ENCODE measurements around the gene ZNF668.
"Not testable (repeated sequence)": the region's sequence is repeated elsewhere in the genome, so short reads cannot be mapped to it uniquely, and the experiment has no call there.

ZNF668 gene

DNA sequence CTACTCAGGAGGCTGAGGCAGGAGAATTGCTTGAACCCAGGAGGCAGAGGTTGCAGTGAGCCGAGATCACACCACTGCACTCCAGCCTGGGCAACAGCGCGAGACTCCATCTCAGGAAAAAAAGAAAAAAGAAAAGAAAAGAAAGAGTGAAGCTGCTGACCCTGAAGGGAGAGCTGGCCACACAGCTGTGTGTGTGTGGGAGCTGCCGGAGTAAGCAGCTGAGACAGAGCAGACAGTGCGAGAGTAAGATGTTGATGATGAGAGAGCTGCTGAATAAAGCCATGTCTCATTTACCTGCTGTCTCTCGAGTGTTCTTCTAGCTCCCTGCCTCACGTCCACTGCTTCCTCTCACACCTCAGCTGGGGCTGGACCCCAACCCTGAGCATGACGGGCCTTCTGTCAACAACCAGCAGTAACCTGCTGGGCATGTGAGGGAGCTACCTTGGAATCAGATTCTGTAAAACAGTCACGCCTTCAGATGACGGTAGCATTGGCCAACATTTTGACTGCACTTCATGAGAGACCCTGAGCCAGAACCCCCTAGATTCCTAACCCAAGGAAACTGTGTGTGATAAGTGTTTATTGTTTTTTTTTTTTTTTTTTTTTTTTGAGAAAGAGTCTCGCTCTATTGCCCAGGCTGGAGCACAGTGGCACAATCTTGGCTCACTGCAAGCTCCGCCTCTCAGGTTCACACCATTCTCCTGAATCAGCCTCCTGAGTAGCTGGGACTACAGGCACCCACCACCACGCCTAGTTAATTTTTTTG, 27.0 kb upstream of the ZNF668 start:
- DNase-seq: not testable (repeated sequence)

GRCh38 chr16:31099860-31100638, 26.0 kb upstream of the ZNF668 start:
- DNase-seq: no peak

- DNase-seq: peak; percentile 38 to 79
Observed at GRCh38 chr16:31094424-31095120, 20.5 kb upstream of the ZNF668 start, which contains the start of gene VKORC1. Gene VKORC1 (minus strand): TSS chr16:31094797. CDS start chr16:31094729, 68 bp downstream.

GRCh38 chr16:31094088-31094423, 20.0 kb upstream of the ZNF668 start:
- DNase-seq: no peak

GRCh38 chr16:31093132-31093703, 19.2 kb upstream of the ZNF668 start:
- no peak for DNase-seq

GRCh38 chr16:31092330-31092729, 18.3 kb upstream of the ZNF668 start:
- no peak for DNase-seq

GRCh38 chr16:31090540-31090939, 16.5 kb upstream of the ZNF668 start:
- no peak for DNase-seq

- DNase-seq: no peak
Observed at GRCh38 chr16:31089199-31089598, 15.2 kb upstream of the ZNF668 start.

DNA sequence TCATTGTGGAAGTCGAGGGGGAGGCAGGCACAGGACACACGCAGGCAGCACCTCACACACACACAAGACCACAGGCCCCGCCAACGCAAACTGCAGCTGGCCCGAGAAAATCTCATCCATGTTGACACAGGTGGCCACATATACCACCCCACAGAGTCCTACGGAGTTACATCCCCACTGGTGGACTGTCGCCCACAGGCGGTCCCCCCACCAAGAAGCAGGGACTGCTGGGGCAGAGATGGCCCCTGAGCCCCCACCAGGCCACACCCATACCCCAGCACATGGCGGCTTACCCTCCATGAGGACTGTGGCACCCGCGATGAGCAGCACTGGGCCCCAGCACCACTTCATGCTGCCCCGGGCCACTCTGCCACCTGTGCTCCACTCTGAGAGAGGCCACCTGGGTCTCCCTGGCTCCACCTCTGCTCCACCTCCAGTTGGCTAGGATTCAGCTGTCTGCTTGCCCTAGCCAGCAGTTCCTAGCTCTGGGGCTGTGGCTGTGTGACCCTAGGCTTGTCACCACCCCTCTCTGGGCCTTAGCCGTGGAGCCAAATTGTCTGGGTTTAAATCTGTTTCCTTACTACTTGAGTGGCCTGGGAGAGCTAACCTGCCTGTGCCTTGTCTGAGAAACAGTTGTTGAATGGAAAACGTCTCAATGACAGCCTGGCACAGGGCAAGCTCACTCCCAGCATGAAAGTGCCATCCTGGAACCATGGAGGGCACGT, 14.6 kb upstream of the ZNF668 start, which contains the start of gene PRSS53:
PRSS53 (minus strand) TSS at position 485 of the 725 bp plus-strand sequence; CDS start at position 351, 134 bp downstream.
- DNase-seq: no peak

DNA sequence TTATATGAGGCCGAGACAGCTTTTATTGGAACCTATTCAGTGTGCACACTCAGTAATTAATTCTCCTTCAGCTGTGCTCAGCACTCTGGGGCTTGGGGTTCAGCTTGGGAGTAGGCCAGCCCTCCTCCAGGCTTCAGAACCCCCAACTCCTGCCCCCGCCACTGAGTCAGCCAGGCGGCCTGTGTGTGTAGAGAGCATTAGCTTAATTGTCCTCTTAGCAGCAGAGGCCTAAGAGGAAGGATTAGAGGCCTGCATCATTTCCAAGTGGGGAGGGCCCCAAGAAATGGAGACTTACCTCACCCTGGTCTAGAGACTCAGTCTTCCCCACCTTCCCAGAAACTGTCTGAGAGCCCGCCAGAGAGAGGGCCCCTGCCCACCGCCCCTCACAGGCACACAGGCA, 13.9 kb upstream of the ZNF668 start:
- no peak for DNase-seq

DNA sequence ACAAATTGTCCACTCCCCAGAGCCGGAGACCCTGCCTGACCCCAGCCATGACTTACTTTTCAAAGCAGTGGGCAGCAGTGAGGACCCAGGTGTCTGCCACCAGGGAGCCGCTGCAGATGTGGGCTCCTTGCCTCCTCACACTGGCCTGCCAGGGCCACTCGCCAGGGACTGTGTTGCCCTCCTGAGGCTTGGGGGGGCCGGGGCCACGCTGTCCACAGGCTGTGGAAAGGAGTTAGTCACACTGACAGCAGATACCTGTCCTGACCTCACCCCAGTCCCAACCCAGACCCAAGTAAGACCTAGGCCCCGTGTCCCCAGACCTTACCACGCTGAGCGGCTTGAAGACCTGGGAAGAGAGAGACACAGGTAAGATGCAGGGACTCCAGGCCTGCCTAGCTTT, 13.4 kb upstream of the ZNF668 start:
- no peak for DNase-seq

DNA sequence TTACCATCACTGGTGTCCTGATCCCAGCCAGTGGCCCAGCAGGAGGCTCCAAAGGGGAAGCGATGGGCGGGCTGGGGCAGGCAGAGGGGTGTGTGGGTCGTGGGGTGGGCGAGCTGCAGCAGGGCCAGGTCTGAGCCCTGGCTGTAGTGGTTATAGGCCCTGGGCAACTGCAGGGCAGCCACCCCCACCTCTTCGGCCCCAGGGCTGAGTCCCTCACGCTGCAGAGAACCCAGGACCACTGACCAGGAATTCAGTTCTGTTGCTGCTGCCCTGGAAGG, 12.5 kb upstream of the ZNF668 start:
- DNase-seq: no peak

DNA sequence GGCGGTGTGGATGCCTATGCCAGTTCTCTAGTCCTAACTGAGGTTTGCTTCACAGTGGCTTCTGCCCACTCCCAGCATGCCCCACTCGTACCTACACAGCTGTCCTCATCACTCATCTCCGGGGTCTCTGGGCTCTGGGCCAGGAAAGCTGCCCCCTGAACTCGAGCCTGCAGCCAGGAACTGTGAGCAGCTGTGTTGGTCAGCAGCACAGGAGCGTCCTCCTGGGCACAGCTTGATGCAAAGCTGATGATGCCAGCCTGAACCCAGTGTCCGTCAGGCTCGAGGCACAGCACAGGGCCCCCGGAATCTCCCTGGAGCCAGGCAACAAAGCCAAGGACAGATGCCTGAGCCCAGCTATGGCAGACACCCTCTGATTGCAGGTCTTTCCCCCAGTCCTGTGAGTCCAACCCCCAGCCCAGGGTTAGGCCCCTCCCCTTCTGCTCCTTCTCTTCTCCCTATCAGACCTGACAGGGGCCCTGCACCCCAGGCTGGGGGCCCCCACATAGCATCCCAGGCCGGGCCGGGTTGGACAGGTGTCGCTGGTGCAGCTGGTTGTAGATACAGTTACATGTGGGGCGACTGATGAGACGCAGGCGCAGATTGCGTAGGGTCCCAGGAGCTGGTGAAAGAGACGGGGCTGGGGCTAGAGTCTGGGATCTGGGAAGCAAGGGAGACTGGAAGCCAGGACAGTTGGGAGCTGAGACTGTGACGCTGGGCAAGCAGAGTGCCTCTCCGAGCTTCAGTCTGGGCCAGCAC, 12.0 kb upstream of the ZNF668 start:
- DNase-seq: no peak

- DNase-seq: no peak
Observed at GRCh38 chr16:31085411-31085810, 11.4 kb upstream of the ZNF668 start.

- no peak for DNase-seq
Observed at GRCh38 chr16:31084584-31085302, 10.7 kb upstream of the ZNF668 start.

GRCh38 chr16:31083981-31084380, 9.9 kb upstream of the ZNF668 start:
- no peak for DNase-seq

GRCh38 chr16:31083556-31083955, 9.5 kb upstream of the ZNF668 start:
- no peak for DNase-seq

DNA sequence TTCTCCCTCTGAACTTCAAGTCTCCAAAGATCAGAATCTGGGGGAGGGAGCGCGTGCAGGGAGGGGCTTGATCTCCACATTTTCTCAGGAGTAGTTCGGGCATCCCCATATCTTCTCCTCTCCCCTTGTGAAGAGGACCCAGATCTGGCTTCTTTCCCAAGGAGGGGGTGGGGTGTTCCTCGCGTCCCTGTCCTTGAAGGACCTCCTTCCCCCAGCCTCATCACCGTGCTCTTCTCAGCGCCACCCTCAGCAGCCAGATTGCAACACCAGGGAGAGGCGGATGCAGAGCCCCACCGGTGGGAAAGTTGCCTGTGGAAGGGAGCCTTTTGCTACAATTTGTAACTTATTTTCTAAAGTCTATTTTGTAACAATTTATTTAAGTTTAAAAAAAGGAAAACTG, 9.0 kb upstream of the ZNF668 start:
- DNase-seq: no peak

DNA sequence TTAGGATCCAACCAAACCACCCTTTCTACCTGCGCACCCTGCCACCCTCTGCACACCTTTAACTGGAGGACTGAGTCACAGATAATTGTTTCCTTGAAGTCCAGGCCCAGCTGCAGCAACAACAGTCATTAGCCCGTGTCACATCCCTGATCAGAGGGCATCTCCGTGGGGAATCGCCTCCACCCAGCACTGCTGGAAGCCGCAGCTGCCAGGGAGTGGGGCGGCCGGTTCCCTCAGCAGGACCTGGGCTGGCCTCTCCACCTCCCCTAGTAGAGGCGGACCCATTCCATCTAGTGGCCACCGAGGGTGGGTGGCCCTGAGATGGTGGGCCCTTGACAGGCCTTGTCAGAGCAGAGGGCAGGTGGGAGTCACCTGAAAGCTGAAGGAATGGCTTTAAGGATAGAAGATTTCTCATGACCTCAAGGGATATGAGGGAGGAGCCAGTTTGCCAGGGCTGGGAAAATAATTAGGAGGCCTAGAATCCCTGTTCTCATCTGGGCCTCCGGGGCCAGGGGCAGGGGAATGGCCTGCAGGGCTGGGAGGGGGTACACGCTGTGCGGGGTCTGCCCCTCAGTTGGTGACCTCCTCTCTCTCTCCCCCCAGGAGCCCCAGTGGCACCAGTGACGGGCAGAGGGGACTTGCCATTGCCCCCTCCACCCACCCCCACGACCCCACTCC, 8.5 kb upstream of the ZNF668 start:
- DNase-seq: no peak

DNA sequence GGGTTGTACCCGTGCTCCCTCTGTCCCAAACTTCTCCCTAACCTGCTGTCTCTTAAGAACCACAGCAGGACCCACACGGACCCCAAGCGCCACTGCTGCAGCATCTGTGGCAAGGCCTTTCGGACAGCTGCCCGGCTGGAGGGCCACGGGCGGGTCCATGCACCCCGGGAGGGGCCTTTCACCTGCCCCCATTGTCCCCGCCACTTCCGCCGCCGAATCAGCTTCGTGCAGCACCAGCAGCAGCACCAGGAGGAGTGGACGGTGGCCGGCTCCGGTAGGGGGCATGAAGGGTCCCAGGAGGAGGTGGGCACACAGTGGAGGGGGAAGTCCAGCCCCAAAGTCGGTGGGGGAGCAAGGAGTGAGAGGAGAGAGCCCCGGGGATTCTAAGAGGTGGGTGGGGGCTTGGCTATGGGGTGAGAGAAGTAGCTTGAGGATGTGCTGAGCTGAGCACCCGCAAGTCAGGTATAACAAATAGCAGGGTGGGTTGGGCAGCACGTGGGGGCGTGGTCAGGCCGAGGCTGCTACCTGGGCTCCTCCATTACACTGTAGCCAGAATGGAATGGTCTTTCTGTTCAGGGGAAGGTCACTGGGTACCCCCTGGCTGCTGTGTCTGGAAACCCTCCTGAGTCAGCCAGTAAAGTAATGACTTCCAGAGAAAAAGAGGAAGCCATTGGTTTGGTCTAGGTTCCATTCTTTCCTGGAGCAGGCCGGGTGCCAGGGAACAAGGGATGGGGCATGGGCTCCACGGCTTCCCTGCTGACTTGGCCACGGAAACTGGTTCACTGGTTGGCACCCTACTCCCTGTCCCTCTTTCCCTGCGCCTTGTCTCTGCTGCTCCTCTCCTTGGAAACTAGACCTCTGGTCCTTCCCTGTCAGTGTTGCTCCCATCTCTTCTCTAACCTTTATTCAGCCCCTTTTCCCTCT, 7.7 kb upstream of the ZNF668 start:
- no peak for DNase-seq

Measured in NCI-H187 (cell line).